Stimulated activated naive CD4-positive, alpha-beta T cell treated with Interleukin-2 at 50 U/mL for 16 hours (primary cell): ENCODE data around the gene AQP10.
"Not testable (repeated sequence)": the region's sequence is repeated elsewhere in the genome, so short reads cannot be mapped to it uniquely, and the experiment has no call there.

Experiments used
- DNase-seq: peaks from one replicate; lab custom pipeline; 2025; lab: John Stamatoyannopoulos, UW

AQP10 gene

GRCh38 chr1:154324241-154324640 is 3.3 kb downstream of the AQP10 start:
- DNase-seq: no peak

- peak; percentile 78 for DNase-seq
Observed at GRCh38 chr1:154324669-154325582, 4.0 kb downstream of the AQP10 start, which contains the start of gene ATP8B2. TSS of gene ATP8B2 (plus strand) at chr1:154325525. CDS start at chr1:154328142, 2,617 bp downstream.

- peak; percentile 35 for DNase-seq
Observed at GRCh38 chr1:154325583-154326545, 5.0 kb downstream of the AQP10 start.

- no peak for DNase-seq
Observed at GRCh38 chr1:154326546-154327465, 5.9 kb downstream of the AQP10 start.

- peak; percentile 16 for DNase-seq
Observed at GRCh38 chr1:154327466-154328317, 6.8 kb downstream of the AQP10 start.

GRCh38 chr1:154328318-154329151 is 7.6 kb downstream of the AQP10 start:
- DNase-seq: peak; percentile 90

- no peak for DNase-seq
Observed at GRCh38 chr1:154329152-154329521, 8.2 kb downstream of the AQP10 start.

- DNase-seq: peak; percentile 17
Observed at GRCh38 chr1:154329551-154330131, 8.7 kb downstream of the AQP10 start.

- DNase-seq: no peak
Observed at GRCh38 chr1:154330669-154331068, 9.8 kb downstream of the AQP10 start.

GRCh38 chr1:154334079-154335024 is 13.5 kb downstream of the AQP10 start:
- no peak for DNase-seq

GRCh38 chr1:154335025-154335714 is 14.3 kb downstream of the AQP10 start:
- DNase-seq: peak; percentile 90

GRCh38 chr1:154337253-154337894 is 16.5 kb downstream of the AQP10 start:
- no peak for DNase-seq

- DNase-seq: no peak
Observed at GRCh38 chr1:154338875-154339274, 18.0 kb downstream of the AQP10 start.

GRCh38 chr1:154341366-154341765 is 20.5 kb downstream of the AQP10 start:
- DNase-seq: not testable (repeated sequence)

GRCh38 chr1:154342132-154342531 is 21.2 kb downstream of the AQP10 start:
- peak; percentile 7 for DNase-seq

GRCh38 chr1:154342836-154343472 is 22.1 kb downstream of the AQP10 start:
- DNase-seq: peak; percentile 69
